Peyer's patch (tissue), 4 donors: ENCODE results near the gene DAW1. TPM values are rescaled to one million over a fixed set of nuclear protein-coding genes. Genes with fewer than 3 reads are reported as not detected.

ENCODE experiments used
- DNase-seq, 3 donors: peaks; one replicate each; pipeline ENCODE4 v3.0.0-alpha.2; 2017 to 2019
- H3K27ac ChIP-seq, 4 donors: fragments of 200-600 bp; sonication (generic); one replicate each; pipeline ENCODE4 v1.5.1; 2016 to 2019
- H3K27me3 ChIP-seq, 2 donors: fragments of 200-600 bp; sonication (generic); one replicate each; pipeline ENCODE4 v1.5.1; 2019
- H3K36me3 ChIP-seq, 3 donors: fragments of 200-600 bp; sonication (generic); one replicate each; pipeline ENCODE4 v1.5.1; 2016 to 2019
- H3K4me1 ChIP-seq, 4 donors: fragments of 200-600 bp; sonication (generic); one replicate each; pipeline ENCODE4 v1.5.1; 2016 to 2019
- H3K4me3 ChIP-seq, 4 donors: fragments of 200-600 bp; sonication (generic); 1 replicate in 3 of 4; 2 replicates in 1 of 4; pipeline ENCODE4 v1.5.1; 2016 to 2019; ENCODE audit warnings: mild to moderate bottlenecking in 1 of 4
- H3K9me3 ChIP-seq, 4 donors: fragments of 200-600 bp; sonication (generic); one replicate each; pipeline ENCODE4 v1.5.1; 2016 to 2019; ENCODE audit warnings: mild to moderate bottlenecking in 1 of 4
- CTCF ChIP-seq, 6 experiments: fragments of 450-650 bp in 4 of 6; fragments of 200-600 bp in 2 of 6; sonication (generic) in 1 of 6; IDR thresholded peaks; one replicate each; pipeline ENCODE4 v1.5.1; 2017 to 2019; ENCODE audit warnings: antibody characterized with exemption in 6 of 6, mild to moderate bottlenecking in 3 of 6, moderate library complexity in 1 of 6
- POLR2A ChIP-seq, 2 donors: fragments of 450-650 bp; IDR thresholded peaks; one replicate each; pipeline ENCODE4 v1.5.1; 2017; ENCODE audit warnings: antibody characterized with exemption in 2 of 2, mild to moderate bottlenecking in 2 of 2, moderate library complexity in 2 of 2
- total RNA-seq, 4 donors: library from RNA; depleted of rRNA; stranded (reverse); fragments of >200 nt; gene quantifications; one replicate each; pipeline ENCODE4 v1.1.0, GENCODE V29; 2016

Gene DAW1
- total RNA-seq, 4 donors from 2014 or later = not detected

- Histone ChIP-seq H3K27ac (no peak overlapping the region), H3K4me3 (no peak overlapping the region), H3K4me1 (peaks cover 0 to 8% (median 0%) of the 10 kb centered on the region in 4 donors), H3K9me3 (no peaks in the 10 kb centered on the region), H3K36me3 (no peaks in the 10 kb centered on the region), H3K27me3 (no peaks in the 10 kb centered on the region)
- DNase-seq = no peak
- TF ChIP-seq POLR2A (IDR thresholded peaks at IDR 0.05) (no peak), CTCF (IDR thresholded peaks at IDR 0.05) (no peak)
These were observed 44.9 kb upstream of the DAW1 start for GRCh38 chr2:227826563-227826962.

DNA sequence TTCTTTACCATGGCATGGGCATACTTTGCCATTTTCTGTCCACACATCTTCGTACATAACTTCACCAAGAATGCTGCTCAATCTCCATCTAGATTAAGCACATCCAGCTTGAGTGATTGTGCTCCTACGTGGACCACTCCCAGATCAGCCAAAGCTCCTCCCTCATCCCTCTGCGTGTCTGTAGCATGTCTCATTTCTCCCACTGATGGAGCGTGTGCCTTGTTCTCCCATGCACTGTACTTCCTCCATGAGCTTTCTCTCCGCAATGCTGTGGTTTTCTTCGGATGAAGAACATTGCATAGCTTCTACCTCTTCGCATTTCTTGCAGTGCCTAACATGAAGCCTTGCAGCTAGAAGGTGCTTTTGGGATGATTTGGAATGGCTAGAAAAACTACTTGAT lies 44.3 kb upstream of the DAW1 start:
- Histone ChIP-seq H3K36me3 (no peaks in the 10 kb centered on the region), H3K4me1 (peaks cover 0 to 8% (median 0%) of the 10 kb centered on the region in 4 donors), H3K4me3 (no peak overlapping the region), H3K27me3 (no peaks in the 10 kb centered on the region), H3K9me3 (no peaks in the 10 kb centered on the region), H3K27ac (no peak overlapping the region)
- DNase-seq = no peak
- TF ChIP-seq POLR2A (IDR thresholded peaks at IDR 0.05) (no peak), CTCF (IDR thresholded peaks at IDR 0.05) (no peak)

DNA sequence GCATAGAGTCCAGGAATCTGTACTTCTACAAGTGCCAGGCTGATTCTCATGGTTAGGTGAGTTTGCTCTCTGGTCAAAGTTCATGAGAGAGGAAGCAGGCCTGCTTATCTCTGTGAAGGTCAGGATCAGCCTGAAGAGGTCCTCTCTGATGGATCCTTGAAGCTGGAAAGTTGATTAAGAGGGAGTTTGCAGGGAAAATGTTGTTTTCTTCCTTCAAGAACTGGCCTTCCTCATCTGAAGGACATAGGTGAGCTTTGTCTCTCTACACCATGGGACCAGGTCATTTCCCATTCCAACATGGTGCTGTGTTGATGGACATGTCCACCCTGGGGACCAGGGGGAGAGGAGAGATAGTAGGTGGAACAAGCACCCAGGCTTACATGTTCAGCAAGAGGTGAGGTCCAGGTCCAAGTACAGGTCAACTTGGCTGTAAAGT lies 42.9 kb upstream of the DAW1 start:
- Histone ChIP-seq H3K27me3 (no peaks in the 10 kb centered on the region), H3K4me1 (peaks cover 0 to 8% (median 0%) of the 10 kb centered on the region in 4 donors), H3K27ac (no peak overlapping the region), H3K4me3 (no peak overlapping the region), H3K36me3 (no peaks in the 10 kb centered on the region), H3K9me3 (no peaks in the 10 kb centered on the region)
- TF ChIP-seq CTCF (IDR thresholded peaks at IDR 0.05) (no peak), POLR2A (IDR thresholded peaks at IDR 0.05) (no peak)
- DNase-seq = peak in 1 of 3 donors; percentile 59

- H3K4me1 ChIP-seq = peaks cover 0 to 8% (median 0%) of the 10 kb centered on the region in 4 donors
- H3K27me3 ChIP-seq = no peaks in the 10 kb centered on the region
- H3K27ac ChIP-seq = no peak overlapping the region
- DNase-seq = no peak
- no peaks in the 10 kb centered on the region for H3K36me3 ChIP-seq
- H3K4me3 ChIP-seq = no peak overlapping the region
- no peak for TF ChIP-seq CTCF (IDR thresholded peaks at IDR 0.05)
- no peaks in the 10 kb centered on the region for H3K9me3 ChIP-seq
These were observed 42.1 kb upstream of the DAW1 start for GRCh38 chr2:227829337-227829736.

GRCh38 chr2:227834423-227834822 lies 37.0 kb upstream of the DAW1 start:
- DNase-seq = no peak
- no peaks in the 10 kb centered on the region for H3K9me3 ChIP-seq
- no peak overlapping the region for H3K27ac ChIP-seq
- no peaks in the 10 kb centered on the region for H3K27me3 ChIP-seq
- H3K4me1 ChIP-seq = no peaks in the 10 kb centered on the region
- no peak for TF ChIP-seq POLR2A (IDR thresholded peaks at IDR 0.05)
- TF ChIP-seq CTCF (IDR thresholded peaks at IDR 0.05) = no peak
- no peak overlapping the region for H3K4me3 ChIP-seq
- no peaks in the 10 kb centered on the region for H3K36me3 ChIP-seq
